GM21447 (cell line): ENCODE data around the gene PRPF39.

Experiments used
- ATAC-seq: cut with Tn5 transposase; IDR thresholded peaks from one replicate; pipeline ENCODE4 v1.9.1; 2021; ENCODE audit not compliant: unreplicated experiment

The PRPF39 gene, protein sequence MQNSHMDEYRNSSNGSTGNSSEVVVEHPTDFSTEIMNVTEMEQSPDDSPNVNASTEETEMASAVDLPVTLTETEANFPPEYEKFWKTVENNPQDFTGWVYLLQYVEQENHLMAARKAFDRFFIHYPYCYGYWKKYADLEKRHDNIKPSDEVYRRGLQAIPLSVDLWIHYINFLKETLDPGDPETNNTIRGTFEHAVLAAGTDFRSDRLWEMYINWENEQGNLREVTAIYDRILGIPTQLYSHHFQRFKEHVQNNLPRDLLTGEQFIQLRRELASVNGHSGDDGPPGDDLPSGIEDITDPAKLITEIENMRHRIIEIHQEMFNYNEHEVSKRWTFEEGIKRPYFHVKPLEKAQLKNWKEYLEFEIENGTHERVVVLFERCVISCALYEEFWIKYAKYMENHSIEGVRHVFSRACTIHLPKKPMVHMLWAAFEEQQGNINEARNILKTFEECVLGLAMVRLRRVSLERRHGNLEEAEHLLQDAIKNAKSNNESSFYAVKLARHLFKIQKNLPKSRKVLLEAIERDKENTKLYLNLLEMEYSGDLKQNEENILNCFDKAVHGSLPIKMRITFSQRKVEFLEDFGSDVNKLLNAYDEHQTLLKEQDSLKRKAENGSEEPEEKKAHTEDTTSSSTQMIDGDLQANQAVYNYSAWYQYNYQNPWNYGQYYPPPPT

GRCh38 chr14:45083976-45084722 lies at the start of gene PRPF39:
Gene PRPF39 (plus strand): TSS chr14:45084116. CDS start chr14:45095240, 11,124 bp downstream.
- ATAC-seq: peak; percentile 84

- no peak for ATAC-seq
Observed at GRCh38 chr14:45034730-45035129, 49.2 kb upstream of the PRPF39 start.

DNA sequence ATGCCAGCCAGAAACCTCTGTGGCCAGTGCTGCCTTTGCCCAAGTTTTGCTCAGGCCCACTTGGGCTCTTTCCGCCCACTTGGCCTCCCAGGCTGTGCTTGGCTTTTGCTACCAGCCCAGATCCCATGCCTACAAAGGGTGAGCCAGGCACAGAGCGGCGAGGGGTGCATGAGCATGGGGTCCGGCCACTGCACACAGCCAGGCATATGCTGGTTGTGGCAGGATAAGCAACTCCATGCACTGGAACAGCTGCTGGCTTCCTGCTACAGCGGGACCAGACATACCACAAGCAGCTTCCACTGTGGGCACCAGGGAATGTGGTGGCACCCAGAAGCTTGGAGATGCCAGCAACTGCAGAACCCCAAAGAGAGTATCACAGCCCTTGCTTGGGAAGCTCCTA lies 45.7 kb upstream of the PRPF39 start:
- no peak for ATAC-seq

- no peak for ATAC-seq
Observed at GRCh38 chr14:45038865-45039264, 45.1 kb upstream of the PRPF39 start.

GRCh38 chr14:45039390-45039789 lies 44.5 kb upstream of the PRPF39 start:
- no peak for ATAC-seq

GRCh38 chr14:45041641-45042040 lies 42.3 kb upstream of the PRPF39 start:
- ATAC-seq: no peak

DNA sequence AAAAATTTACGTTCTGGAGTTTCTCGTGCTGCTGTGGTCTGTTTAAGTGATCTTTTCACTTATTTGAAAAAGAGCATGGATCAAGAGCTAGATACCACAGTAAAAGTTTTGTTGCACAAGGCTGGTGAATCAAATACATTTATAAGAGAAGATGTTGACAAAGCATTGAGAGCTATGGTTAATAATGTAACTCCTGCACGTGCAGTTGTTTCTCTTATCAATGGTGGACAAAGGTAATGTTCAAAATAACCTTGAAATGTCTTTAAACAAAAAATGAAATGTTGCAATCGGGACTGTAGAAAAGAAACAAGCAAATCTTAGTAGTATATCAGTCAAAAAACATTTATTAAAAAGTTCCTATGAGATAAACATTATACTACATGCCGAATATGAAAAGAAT lies 39.3 kb upstream of the PRPF39 start:
- no peak for ATAC-seq

DNA sequence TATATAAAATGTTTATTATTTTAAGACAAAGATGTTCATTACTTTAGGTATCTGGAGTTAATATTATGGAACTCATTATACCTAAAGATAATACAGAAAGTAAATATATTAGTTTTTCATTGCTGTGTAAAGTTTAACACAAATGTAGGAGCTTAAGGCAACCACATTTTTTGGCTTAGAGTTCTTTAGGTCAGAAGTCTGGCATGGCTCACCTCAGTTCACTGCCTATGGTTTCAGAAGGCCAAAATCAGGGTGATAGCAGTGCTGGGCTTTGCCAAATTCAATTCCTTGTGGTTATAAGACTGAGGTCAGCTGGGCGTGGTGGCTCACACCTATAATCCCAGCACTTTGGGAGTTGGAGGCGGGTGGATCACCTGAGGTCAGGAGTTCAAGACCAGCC lies 35.5 kb upstream of the PRPF39 start:
- no peak for ATAC-seq

DNA sequence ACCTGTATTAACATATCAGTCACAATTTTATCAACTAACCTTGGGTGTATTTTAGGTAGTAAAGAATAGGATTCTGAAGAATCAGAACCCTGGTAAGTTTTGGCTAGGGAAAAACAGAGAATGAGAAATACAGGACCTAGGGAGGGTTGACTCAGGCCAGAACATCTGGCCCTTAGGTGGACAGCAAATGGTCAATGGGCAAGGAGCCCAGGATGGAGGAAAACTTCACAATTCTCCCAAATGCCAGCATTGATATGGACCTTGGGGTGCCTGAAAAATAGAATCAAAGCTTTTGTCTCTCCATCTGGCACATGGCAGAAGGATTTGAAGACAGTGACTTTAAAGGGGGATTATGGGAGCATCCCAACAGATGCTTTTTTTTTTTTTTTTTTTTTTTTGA lies 32.7 kb upstream of the PRPF39 start:
- ATAC-seq: no peak

DNA sequence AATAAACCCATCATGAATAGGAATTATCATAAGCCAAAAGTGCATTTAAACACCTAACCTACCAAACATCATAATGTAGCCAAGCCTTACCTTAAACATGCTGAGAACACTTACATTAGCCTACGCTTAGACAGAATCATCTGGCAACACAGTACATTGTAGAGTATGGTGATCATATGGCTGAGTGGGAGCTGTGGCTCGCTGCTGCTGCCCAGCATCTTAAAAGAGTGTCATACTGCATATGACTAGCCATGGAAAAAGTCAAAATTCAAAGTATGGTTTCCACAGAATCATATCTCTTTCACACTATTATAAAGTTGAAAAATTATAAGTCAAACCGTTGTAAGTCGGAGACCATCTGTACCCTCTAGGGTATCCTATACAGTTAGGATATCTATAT lies 32.0 kb upstream of the PRPF39 start:
- no peak for ATAC-seq

- no peak for ATAC-seq
Observed at GRCh38 chr14:45057349-45057748, 26.6 kb upstream of the PRPF39 start.

- ATAC-seq: no peak
Observed at GRCh38 chr14:45057881-45058364, 26.0 kb upstream of the PRPF39 start.

- ATAC-seq: no peak
Observed at GRCh38 chr14:45060551-45060950, 23.4 kb upstream of the PRPF39 start.

DNA sequence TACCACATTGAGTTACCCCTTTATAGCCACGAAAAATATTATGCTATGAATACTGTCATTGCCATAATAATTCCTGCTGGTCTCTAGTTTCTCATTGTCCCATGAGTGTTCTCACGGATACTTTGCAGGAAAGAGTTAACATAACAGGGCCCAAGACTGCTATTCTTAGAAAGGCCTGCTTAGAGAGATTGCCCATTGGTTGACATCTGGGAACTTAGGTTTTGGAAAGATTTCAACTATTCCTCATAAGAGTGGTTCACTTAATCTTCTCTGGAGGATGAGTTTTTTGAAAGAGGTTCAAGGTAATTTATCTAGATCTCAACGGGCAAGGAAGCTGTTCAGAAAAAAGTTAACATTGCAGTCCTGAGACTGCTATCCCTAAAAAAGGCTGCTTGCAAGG lies 18.4 kb upstream of the PRPF39 start:
- ATAC-seq: no peak

DNA sequence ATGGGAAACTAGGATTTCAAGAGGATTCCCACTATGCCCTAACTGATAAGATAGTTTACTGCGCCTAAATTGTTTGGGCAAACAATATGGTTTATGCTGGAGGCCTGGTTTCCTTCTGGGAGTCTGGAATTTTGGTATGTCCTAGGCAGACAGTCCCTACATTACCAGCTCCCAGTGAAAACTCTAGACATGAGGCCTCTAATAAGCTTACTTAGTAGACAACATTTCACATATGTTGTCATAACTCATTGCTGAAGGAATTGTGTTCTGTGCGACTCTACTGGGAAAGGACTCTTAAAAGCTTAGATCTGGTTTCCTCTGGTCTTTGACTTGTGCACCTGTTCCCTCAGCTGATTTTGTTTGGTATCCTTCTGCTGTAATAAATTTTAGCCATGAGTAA lies 18.0 kb upstream of the PRPF39 start:
- ATAC-seq: no peak

DNA sequence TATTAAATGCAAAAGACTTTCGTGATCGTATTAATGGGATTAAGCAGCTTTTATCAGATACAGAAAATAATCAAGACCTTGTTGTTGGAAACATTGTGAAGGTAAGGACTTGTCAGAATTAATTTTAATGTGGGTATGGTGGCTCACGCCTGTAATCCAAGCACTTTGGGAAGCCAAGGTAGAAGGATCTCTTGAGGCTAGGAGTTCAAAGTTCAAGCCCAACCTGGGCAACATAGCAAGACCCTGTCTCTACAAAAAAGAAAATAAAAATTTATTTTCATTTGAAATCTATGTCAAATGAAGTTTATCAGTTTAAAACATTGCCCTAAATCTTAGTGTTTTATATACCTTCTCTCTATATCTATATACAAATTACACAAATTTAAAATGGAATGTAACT lies 17.2 kb upstream of the PRPF39 start:
- ATAC-seq: no peak

GRCh38 chr14:45068396-45068795 lies 15.5 kb upstream of the PRPF39 start:
- ATAC-seq: no peak

DNA sequence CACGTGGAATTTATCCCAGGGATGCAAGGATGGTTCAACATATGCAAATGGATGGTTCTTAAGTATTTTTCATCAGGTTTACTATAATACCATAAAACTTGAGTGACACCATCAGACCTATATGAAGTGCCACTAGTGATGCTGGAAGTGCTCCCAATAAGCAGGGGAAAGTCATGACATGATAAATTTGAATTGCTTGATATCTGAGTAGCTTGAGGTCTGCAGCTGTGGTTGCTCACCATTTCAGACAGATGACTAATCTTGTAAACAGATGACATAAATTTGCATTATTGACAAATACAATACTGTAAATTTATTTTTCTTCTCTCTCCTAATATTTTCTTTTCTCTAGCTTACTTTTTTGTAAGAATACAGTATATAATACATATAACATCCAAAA lies 13.7 kb upstream of the PRPF39 start:
- ATAC-seq: no peak

- ATAC-seq: no peak
Observed at GRCh38 chr14:45072126-45072525, 11.8 kb upstream of the PRPF39 start.

GRCh38 chr14:45073231-45073879 lies 10.6 kb upstream of the PRPF39 start:
- ATAC-seq: no peak

DNA sequence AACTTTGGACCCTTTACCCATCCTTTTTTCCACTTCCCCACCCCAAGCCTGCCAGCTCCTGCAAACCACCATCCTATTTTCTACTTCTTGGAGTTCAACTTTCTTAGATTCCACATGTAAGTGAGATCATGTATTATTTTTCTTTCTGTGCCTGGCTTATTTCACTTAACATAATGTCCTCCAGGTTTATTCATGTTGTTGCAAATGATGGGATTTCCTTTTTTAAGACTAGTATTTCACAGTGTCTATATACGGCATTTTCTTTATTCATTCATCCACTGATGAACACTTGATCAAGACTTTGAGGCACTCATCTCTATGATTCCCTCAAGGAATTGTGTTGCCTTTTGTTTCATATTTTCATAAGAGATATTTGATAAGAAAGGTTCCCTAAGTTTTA lies 5.6 kb upstream of the PRPF39 start:
- no peak for ATAC-seq
